GM19397 (cell line): ENCODE results near the gene ZCCHC2.
A peak's percentile ranks its signal among the peaks of the same experiment; 100 is the strongest.

Experiments used
- ATAC-seq: cut with Tn5 transposase; IDR thresholded peaks from one replicate; pipeline ENCODE4 v1.9.1; 2021; ENCODE audit warnings: mild to moderate bottlenecking, moderate library complexity; ENCODE audit not compliant: unreplicated experiment

ZCCHC2 gene

GRCh38 chr18:62509779-62510178 is 13.0 kb upstream of the ZCCHC2 start:
- no peak for ATAC-seq

DNA sequence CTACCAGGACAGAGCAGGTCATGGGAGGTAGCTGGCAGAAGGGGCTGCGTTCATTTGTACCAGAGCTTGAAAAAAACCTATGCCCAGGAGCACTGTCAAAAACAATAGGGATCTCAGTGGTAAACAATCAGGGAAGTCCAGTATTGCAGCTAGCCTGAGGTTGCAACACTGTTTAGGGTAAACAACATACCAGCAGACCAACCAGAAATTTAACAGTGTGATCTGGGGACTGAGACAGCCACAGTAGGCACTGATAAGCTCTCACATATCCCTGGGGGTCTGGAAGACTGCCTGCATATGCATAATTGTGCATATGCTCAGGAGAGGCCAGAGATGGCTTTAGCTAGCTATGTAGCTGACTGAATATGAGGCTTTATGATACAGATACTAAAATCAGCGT is 12.0 kb upstream of the ZCCHC2 start:
- ATAC-seq, result no peak

DNA sequence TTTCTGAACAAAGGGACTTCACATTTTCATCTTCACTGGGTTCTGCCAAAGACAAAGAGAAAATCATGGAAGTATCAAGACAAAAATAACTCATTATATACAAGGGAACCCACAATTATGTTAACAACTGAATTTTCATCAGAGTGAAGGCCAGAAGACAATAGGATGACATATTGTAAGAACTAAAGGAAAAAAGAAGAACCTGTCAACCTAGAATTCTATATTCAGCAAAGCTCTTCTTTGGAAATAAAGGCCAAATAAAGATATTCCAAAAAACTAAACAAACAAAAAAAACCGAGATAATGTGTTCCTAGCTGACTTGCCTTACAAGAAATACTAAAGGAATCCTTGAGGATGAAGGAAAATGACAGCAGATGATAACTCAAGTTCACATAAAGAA is 10.3 kb upstream of the ZCCHC2 start:
- ATAC-seq, result no peak

DNA sequence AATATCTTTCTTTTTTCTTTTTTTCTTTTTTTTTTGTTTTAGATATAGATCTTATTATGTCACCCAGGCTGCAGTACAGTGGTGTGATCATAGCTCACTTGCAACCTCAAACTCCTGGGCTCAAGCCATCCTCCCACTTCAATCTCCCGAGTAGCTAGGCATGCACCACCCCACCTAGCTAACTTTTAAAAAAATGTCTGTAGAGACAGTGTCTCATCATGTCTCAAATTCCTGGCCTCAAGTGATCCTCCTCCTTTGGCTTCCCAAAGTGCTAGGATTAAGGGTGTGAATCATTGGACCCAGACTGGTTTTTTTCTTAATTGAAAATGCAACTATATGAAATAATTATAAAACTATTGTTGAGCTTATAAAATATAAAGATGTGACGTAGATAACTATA is 9.8 kb upstream of the ZCCHC2 start:
- ATAC-seq, result no peak

DNA sequence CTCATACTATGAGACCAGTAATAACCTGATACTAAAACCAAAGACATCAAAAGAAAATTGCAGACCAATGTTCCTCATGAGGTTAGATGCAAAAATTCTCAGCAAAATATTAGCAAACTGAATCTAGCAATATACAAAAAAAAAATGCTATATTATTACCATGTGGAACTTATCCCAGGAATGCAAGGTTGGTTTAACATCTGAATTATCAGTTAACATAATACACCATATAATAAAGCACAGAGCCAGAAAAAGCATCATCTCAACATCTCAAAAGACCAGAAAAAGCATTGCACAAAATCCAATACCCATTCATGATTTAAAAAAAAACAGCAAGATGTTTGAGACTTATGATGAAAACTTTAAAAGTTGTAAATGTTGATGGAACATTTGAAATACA is 8.3 kb upstream of the ZCCHC2 start:
- no peak for ATAC-seq

- ATAC-seq, result no peak
Observed at GRCh38 chr18:62516242-62516641, 6.6 kb upstream of the ZCCHC2 start.

DNA sequence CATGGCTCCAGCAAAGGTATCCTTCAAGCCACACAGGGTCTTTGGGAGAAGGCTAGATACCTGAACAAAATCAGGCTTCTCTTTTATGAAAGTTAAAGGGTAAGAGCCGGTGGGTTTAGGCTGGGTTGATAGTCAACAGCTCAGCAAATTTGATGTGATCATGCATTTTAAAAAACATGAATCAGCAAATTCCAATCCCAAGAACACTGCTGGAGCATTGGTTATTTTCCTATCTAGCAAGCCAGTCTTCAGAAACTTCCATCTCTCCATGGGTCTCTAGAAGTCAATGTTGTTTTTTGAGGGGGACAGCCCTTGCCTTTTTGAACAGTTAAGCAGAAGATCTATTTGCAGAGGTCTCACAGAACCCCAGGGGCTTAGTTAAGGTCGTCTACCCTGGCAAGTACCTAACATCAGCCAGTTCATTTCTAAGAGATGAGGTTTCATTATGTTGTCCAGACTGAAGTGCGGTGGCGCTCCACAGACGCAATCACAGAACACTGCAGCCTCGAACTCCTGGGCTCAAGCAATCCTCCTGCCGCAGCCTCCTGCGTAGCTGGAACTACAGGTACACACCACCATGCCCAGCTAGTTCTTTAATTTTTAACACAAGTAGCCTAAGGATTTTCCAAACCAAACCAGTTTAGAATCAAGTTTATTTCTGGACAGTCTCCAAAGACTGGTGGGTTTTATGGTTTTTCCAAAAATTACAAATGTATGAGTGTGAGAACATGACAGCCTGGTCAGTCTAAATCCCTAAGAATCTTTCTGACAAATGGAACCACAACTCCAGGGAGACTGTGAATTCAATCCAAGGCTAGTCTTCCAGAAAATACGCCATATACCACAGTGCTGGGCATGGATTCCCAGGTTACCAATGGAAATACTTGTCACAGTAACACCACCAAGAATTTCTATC is 4.1 kb upstream of the ZCCHC2 start:
- no peak for ATAC-seq

DNA sequence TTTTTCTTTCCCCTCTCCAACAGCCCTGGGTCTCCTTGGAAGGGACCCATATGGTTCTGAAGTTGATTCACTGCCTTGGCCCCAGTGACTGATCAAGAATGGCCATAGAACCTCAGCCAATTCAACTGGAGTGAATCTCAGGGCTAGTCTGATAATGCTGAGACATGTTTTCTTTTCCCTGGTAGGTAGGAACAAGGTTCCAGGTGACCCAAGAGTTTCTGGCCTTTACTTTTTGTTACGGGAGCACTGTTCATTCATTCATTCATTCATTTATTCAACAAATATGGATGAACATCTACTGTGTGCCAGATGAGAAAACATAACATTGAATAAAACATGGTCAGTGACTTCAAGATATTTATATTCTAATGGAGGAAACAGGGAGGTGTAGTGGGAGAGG is 3.1 kb upstream of the ZCCHC2 start:
- no peak for ATAC-seq

- no peak for ATAC-seq
Observed at GRCh38 chr18:62521082-62521481, 1.7 kb upstream of the ZCCHC2 start.

DNA sequence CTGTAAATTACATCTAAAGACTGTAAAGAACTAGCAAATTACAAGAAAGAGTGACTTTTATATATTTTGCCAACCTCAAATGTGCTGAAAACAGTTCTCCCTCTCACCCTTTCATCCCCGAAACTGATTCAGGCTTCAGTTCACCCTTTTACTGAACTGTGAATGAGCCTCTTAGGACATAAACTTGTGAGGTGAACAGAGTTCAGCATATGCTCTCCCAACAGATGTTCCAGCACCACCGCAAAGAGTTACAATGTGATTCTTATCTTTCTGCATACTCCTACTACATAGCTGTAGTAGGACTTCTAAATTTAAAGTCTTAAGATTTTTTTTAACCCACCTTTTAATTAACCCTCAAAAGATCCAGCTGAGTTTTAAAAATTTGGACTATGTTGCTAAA is 1.2 kb upstream of the ZCCHC2 start:
- no peak for ATAC-seq

- ATAC-seq, result peak; percentile 3
Observed at GRCh38 chr18:62522178-62522503, 684 bp upstream of the ZCCHC2 start.

- ATAC-seq, result no peak
Observed at GRCh38 chr18:62523255-62523588, 397 bp downstream of the ZCCHC2 start.

DNA sequence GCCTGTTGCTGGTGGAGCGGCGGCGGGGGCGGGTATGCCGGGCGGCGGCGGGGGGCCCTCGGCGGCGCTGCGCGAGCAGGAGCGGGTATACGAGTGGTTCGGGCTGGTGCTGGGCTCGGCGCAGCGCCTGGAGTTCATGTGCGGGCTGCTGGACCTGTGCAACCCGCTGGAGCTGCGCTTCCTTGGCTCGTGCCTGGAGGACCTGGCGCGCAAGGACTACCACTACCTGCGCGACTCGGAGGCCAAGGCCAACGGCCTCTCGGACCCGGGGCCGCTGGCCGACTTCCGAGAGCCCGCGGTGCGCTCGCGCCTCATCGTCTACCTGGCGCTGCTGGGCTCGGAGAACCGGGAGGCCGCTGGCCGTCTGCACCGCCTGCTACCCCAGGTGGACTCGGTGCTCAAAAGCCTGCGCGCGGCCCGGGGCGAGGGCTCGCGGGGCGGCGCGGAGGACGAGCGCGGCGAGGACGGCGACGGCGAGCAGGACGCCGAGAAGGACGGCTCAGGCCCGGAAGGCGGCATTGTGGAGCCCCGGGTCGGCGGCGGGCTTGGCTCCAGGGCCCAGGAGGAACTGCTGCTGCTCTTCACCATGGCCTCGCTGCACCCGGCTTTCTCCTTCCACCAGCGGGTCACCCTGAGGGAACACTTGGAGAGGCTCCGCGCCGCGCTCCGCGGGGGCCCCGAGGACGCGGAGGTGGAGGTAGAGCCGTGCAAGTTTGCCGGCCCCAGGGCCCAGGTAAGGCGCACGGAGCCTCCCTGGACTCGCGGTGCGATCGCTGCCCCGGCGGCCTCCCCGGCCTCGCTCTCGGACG is 1.0 kb downstream of the ZCCHC2 start:
- peak; percentile 0 for ATAC-seq

GRCh38 chr18:62524440-62525200 is 1.8 kb downstream of the ZCCHC2 start:
- no peak for ATAC-seq

- ATAC-seq, result no peak
Observed at GRCh38 chr18:62525608-62526007, 2.8 kb downstream of the ZCCHC2 start.

- peak; percentile 11 for ATAC-seq
Observed at GRCh38 chr18:62526098-62527025, 3.5 kb downstream of the ZCCHC2 start.

GRCh38 chr18:62529597-62529996 is 6.8 kb downstream of the ZCCHC2 start:
- no peak for ATAC-seq

GRCh38 chr18:62531078-62531477 is 8.3 kb downstream of the ZCCHC2 start:
- ATAC-seq, result no peak

GRCh38 chr18:62531931-62532330 is 9.1 kb downstream of the ZCCHC2 start:
- no peak for ATAC-seq

- ATAC-seq, result no peak
Observed at GRCh38 chr18:62536005-62536404, 13.2 kb downstream of the ZCCHC2 start.
